Fibroblast of lung (primary cell): Measurements from ENCODE around the gene POLE3. TPM values are rescaled to one million over a fixed set of nuclear protein-coding genes. Genes with fewer than 3 reads are reported as not detected.

Source experiments
- DNase-seq, 2 donors: peaks; one replicate each; pipeline versions ENCODE4 v3.0.0 to v3.0.0-alpha.2; 2010; ENCODE audit warnings: low read depth in 2 of 2
- H2AFZ ChIP-seq: 2 replicates; pipeline ENCODE4 v1.5.1; 2012; ENCODE audit warnings: low read length, control low read depth, inconsistent platforms
- H3K27ac ChIP-seq: 2 replicates; pipeline ENCODE4 v1.5.1; 2011; ENCODE audit warnings: low read length, control low read depth; ENCODE audit not compliant: insufficient read depth
- H3K27me3 ChIP-seq: 2 replicates; pipeline ENCODE4 v1.5.1; 2011; ENCODE audit warnings: mild to moderate bottlenecking, low read length; ENCODE audit not compliant: control insufficient read depth, insufficient read depth
- H3K36me3 ChIP-seq: 2 replicates; pipeline ENCODE4 v1.5.1; 2011; ENCODE audit warnings: low read length; ENCODE audit not compliant: control insufficient read depth, insufficient read depth
- H3K4me1 ChIP-seq: 2 replicates; pipeline ENCODE4 v1.5.1; 2011; ENCODE audit warnings: low read length; ENCODE audit not compliant: control insufficient read depth, insufficient read depth; ENCODE audit errors: extremely low read depth
- H3K4me2 ChIP-seq: 2 replicates; pipeline ENCODE4 v1.5.1; 2011; ENCODE audit warnings: low read length, control low read depth; ENCODE audit not compliant: insufficient read depth; ENCODE audit errors: extremely low read depth
- H3K4me3 ChIP-seq, 4 experiments: fragments of 200-600 bp in 1 of 4; sonication (generic) in 1 of 4; replicated peaks in 1 of 4; 2 replicates each; pipeline ENCODE4 v1.5.1; 2011 to 2016; ENCODE audit warnings: low read length in 4 of 4, low read depth in 3 of 4, mild to moderate bottlenecking in 3 of 4, control low read depth in 2 of 4, inconsistent platforms in 1 of 4, mixed read lengths in 1 of 4; ENCODE audit not compliant: insufficient read depth in 1 of 4; ENCODE audit errors: control extremely low read depth in 1 of 4
- H3K79me2 ChIP-seq: 2 replicates; pipeline ENCODE4 v1.5.1; 2012; ENCODE audit warnings: mild to moderate bottlenecking, low read length, inconsistent platforms; ENCODE audit not compliant: control insufficient read depth, insufficient read depth
- H3K9ac ChIP-seq: 2 replicates; pipeline ENCODE4 v1.5.1; 2011; ENCODE audit warnings: mild to moderate bottlenecking, low read length, control low read depth; ENCODE audit not compliant: insufficient read depth
- H3K9me3 ChIP-seq: 2 replicates; pipeline ENCODE4 v1.5.1; 2012; ENCODE audit warnings: low read depth, low read length; ENCODE audit not compliant: control insufficient read depth, insufficient read depth
- H4K20me1 ChIP-seq: 2 replicates; pipeline ENCODE4 v1.5.1; 2011; ENCODE audit warnings: low read length; ENCODE audit not compliant: control insufficient read depth, insufficient read depth; ENCODE audit errors: extremely low read depth
- EZH2 ChIP-seq: IDR thresholded peaks from 2 replicates; pipeline ENCODE4 v1.5.1; 2012; ENCODE audit warnings: low read length, control low read depth, mild to moderate bottlenecking; ENCODE audit errors: missing control alignments
- polyA plus RNA-seq, 2 donors: library from polyadenylated mRNA; depleted of rRNA in 1 of 2; stranded (reverse) in 1 of 2; unstranded in 1 of 2; fragments of >200 nt; gene quantifications; 2 replicates each; pipeline ENCODE4 v1.2.1, GENCODE V29; 2011 to 2012; ENCODE audit warnings: missing spikeins in 1 of 2
- total RNA-seq: library from RNA; depleted of rRNA; stranded (reverse); fragments of >200 nt; gene quantifications from 2 replicates; pipeline ENCODE4 v1.2.1, GENCODE V29; 2014
- TF ChIP-seq, protein P1 (sequence below), 2 donors: IDR thresholded peaks in 1 of 2; conservative IDR thresholded peaks in 1 of 2; 1 replicate in 1 of 2; 2 replicates in 1 of 2; pipeline ENCODE4 v1.5.1; 2011 to 2012; ENCODE audit warnings: low read length in 2 of 2, control low read depth in 1 of 2, inconsistent platforms in 1 of 2, low read depth in 1 of 2, mild to moderate bottlenecking in 1 of 2

The POLE3 gene
- total and polyA plus RNA-seq, 2 donors (not counting 1 experiment from before 2014, with no cell fraction given), result 17.3 to 45.9 TPM

DNA sequence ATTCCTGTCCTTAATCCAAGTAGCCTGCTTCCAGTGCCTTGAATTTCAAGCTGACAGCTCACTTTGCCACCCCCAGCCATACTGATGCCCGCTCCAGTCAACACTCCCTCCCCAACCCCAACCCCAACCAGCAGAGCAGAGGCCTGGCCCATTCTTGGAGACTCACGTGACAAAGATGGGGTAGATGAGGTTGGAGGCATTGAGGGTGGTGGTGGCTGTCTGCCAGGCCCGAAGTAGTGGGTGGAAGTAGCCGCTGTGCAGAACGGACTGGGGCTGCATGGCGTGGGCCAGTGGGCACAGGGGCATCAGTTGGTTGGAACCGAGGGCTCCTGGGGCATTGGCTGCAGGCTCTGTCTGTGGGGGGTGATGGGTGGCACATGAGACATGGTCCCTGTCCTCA lies 17.2 kb downstream of the POLE3 start:
- Histone ChIP-seq H3K4me3 (no peak overlapping the region), H3K27ac (no peak overlapping the region), H3K9ac (no peak overlapping the region), H3K27me3 (no peaks in the 10 kb centered on the region), H3K4me1 (no peaks in the 10 kb centered on the region), H3K9me3 (no peaks in the 10 kb centered on the region), H4K20me1 (no peaks in the 10 kb centered on the region), H2AFZ (no peak overlapping the region), H3K4me2 (no peak overlapping the region), H3K36me3 (peaks cover 10% of the 10 kb centered on the region), H3K79me2 (no peaks in the 10 kb centered on the region)
- no peak for DNase-seq
- TF ChIP-seq EZH2, result no peak

DNA sequence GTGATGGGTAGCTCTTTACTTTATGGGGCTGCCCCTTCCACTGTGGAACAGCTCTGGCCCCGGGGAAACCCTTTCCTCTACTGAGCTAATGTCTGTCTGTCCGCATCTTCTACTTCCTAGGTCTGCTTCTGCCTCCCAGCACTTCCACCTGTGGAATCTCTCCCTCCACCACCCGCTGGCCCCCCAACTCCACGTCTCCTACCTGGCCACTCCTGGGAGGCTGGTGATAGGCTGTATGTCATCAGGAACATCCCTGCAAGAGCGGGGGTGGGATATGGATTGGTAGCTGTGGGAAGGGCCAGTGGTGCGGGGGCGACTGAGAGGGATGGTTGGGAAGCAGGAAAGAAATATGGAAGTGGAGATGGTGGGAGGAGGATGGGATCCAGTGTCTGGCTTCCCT lies 18.6 kb downstream of the POLE3 start:
- H4K20me1 ChIP-seq, result no peaks in the 10 kb centered on the region
- H3K27me3 ChIP-seq, result no peaks in the 10 kb centered on the region
- H3K9me3 ChIP-seq, result no peaks in the 10 kb centered on the region
- DNase-seq, result no peak
- no peak overlapping the region for H3K4me3 ChIP-seq
- no peaks in the 10 kb centered on the region for H3K4me1 ChIP-seq
- H3K79me2 ChIP-seq, result no peaks in the 10 kb centered on the region
- no peak overlapping the region for H3K27ac ChIP-seq
- H2AFZ ChIP-seq, result no peak overlapping the region
- H3K4me2 ChIP-seq, result no peak overlapping the region
- H3K36me3 ChIP-seq, result peaks cover 14% of the 10 kb centered on the region
- TF ChIP-seq, protein P1, sequence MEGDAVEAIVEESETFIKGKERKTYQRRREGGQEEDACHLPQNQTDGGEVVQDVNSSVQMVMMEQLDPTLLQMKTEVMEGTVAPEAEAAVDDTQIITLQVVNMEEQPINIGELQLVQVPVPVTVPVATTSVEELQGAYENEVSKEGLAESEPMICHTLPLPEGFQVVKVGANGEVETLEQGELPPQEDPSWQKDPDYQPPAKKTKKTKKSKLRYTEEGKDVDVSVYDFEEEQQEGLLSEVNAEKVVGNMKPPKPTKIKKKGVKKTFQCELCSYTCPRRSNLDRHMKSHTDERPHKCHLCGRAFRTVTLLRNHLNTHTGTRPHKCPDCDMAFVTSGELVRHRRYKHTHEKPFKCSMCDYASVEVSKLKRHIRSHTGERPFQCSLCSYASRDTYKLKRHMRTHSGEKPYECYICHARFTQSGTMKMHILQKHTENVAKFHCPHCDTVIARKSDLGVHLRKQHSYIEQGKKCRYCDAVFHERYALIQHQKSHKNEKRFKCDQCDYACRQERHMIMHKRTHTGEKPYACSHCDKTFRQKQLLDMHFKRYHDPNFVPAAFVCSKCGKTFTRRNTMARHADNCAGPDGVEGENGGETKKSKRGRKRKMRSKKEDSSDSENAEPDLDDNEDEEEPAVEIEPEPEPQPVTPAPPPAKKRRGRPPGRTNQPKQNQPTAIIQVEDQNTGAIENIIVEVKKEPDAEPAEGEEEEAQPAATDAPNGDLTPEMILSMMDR (conservative IDR thresholded peaks at IDR 0.05 in 1 of 2, IDR thresholded peaks at IDR 0.05 in 1 of 2; ENCODE audit: low read depth in 1 of 2, low read length in 2 of 2), result no peak
- no peak for TF ChIP-seq EZH2
- H3K9ac ChIP-seq, result no peak overlapping the region

DNA sequence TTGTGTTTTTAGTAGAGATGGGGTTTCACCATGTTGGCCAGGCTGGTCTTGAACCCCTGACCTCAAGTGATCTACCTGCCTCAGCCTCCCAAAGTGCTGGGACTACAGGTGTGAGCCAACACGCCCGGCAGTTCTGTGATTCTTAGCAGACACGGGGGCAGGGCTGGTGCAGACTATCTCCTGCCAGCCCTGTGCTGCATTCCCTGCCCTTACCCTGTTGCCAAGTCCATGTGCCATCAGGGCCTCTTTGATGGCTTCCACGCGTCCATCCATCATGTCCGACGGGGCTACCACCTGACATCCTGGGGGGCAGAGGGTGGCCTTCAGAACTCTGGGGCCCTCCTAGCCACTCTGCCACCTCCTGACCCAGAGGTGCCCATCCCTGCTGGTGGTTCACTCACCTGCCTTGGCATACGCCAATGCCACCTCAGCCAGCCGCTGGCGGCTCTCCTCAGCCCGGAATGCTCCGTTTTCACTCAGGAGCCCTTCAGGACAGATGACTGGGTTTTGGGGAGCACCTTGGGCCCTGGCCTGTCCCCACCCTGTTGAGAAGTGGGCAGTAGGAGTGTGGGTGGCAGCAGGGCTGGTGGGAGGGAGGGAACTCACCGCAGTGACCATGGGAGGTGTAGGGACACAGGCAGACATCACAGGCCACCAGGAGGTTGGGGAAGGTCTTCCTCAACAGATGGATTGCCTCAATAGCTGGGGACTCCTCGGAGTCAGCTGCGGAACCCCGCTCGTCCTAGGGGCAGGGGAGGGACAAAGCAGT lies 20.1 kb downstream of the POLE3 start:
- no peaks in the 10 kb centered on the region for H4K20me1 ChIP-seq
- no peak overlapping the region for H2AFZ ChIP-seq
- H3K27ac ChIP-seq, result no peak overlapping the region
- no peak overlapping the region for H3K4me3 ChIP-seq
- H3K79me2 ChIP-seq, result no peaks in the 10 kb centered on the region
- H3K9ac ChIP-seq, result no peak overlapping the region
- no peaks in the 10 kb centered on the region for H3K9me3 ChIP-seq
- H3K4me1 ChIP-seq, result no peaks in the 10 kb centered on the region
- H3K36me3 ChIP-seq, result peaks cover 14% of the 10 kb centered on the region
- H3K4me2 ChIP-seq, result no peak overlapping the region
- TF ChIP-seq, protein P1 (conservative IDR thresholded peaks at IDR 0.05 in 1 of 2, IDR thresholded peaks at IDR 0.05 in 1 of 2; ENCODE audit: low read depth in 1 of 2, low read length in 2 of 2), result no peak
- TF ChIP-seq EZH2, result no peak
- DNase-seq, result no peak
- no peaks in the 10 kb centered on the region for H3K27me3 ChIP-seq
